HUES64 (cell line): ENCODE measurements around the gene TEX10. TPM values are rescaled to one million over a fixed set of nuclear protein-coding genes. Genes with fewer than 3 reads are reported as not detected.
A peak's percentile ranks its signal among the peaks of the same experiment; 100 is the strongest.
"Not testable (repeated sequence)": the region's sequence is repeated elsewhere in the genome, so short reads cannot be mapped to it uniquely, and the experiment has no call there.

Experiments
- H3K27ac ChIP-seq: 2 replicates; pipeline ENCODE4 v1.7.0; 2013; ENCODE audit warnings: low read depth, low read length, inconsistent platforms
- H3K27me3 ChIP-seq: 2 replicates; pipeline ENCODE4 v1.6.1; 2013; ENCODE audit warnings: mild to moderate bottlenecking, low read length; ENCODE audit not compliant: insufficient read depth
- H3K36me3 ChIP-seq: 2 replicates; pipeline ENCODE4 v1.6.1; 2013; ENCODE audit warnings: mild to moderate bottlenecking, low read length; ENCODE audit not compliant: insufficient read depth
- H3K4me1 ChIP-seq: 2 replicates; pipeline ENCODE4 v1.6.1; 2013; ENCODE audit warnings: mild to moderate bottlenecking, low read length, moderate library complexity; ENCODE audit not compliant: insufficient read depth
- H3K4me3 ChIP-seq: 2 replicates; pipeline ENCODE4 v1.5.1; 2013; ENCODE audit warnings: mild to moderate bottlenecking, low read length, moderate library complexity
- H3K9ac ChIP-seq: 2 replicates; pipeline ENCODE4 v1.6.1; 2013; ENCODE audit warnings: mild to moderate bottlenecking, low read depth, low read length
- H3K9me3 ChIP-seq: 2 replicates; pipeline ENCODE4 v1.6.1; 2013; ENCODE audit warnings: low read depth, low read length; ENCODE audit not compliant: insufficient read depth
- WGBS: fragments of 150-250, 120-280 bp; methylation state at CpG from one replicate; pipeline ENCODE4 v1.1.7; 2013; ENCODE audit warnings: missing lambda C conversion rate; 5-methylcytosine and 5-hydroxymethylcytosine counted together
- polyA plus RNA-seq, 2 experiments: library from polyadenylated mRNA; stranded (reverse); fragments of 50-300 nt; gene quantifications; one replicate each; pipeline ENCODE4 v1.2.3, GENCODE V29; 2013

The TEX10 gene
- polyA plus RNA-seq (2013, experiment 1 of 2) = 66.7 TPM
- polyA plus RNA-seq (2013, experiment 2 of 2) = 58.1 TPM

DNA sequence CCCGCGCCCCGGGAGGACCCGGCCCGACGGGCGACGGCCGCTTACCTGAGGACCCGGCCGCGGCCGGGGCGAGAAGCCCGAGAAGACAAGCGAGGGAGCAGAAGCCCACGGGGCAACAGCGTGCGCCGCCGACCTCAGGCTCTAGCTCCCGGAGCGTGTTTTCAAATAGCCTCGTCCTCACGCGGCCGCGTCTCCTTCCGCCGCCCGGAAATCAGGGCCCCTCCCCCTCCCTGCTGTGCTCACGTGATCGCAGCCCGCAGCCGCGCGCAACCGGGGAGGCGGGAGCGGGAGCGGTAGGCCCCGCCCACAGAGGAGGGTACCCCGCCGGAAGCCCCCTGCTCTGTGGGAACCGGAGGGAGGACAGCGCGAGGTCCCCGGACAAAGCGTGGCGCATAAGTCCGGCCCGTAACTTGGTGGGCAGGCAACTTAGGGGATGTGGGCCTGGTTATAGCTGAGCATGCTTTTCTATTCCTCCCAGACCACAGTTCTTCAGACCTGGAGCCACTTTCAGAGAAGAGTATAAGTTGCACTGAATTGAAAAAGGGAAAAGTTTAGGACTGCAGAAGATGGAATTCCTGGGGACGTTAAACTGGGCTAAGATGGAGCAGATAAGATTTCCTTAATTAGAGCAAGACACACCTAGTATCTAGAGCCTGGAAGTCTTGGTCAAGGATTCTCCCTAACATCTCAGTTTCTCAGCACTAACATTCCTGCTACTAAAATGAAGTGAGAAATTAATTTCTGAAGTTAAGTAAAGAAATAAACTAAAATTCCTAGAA, at the start of gene TEX10:
TSS of gene TEX10 (minus strand) at position 216 of the 779 bp plus-strand sequence. CDS start 3,579 bp downstream, outside the sequence.
- H3K27ac ChIP-seq = peak within 1 kb of the TSS; percentile 95
- WGBS = under 1% methylated on average over 53 of the region's 53 CpGs
- H3K9ac ChIP-seq = peak within 1 kb of the TSS; percentile 96
- no peaks in the 10 kb centered on the region; the same call in 1 of the 2 replicates for H3K9me3 ChIP-seq
- H3K4me3 ChIP-seq = peak within 1 kb of the TSS; percentile 95
- H3K36me3 ChIP-seq = peaks cover 17% of the 10 kb centered on the region
- H3K27me3 ChIP-seq = no peaks in the 10 kb centered on the region
- H3K4me1 ChIP-seq = peaks cover 22% of the 10 kb centered on the region

DNA sequence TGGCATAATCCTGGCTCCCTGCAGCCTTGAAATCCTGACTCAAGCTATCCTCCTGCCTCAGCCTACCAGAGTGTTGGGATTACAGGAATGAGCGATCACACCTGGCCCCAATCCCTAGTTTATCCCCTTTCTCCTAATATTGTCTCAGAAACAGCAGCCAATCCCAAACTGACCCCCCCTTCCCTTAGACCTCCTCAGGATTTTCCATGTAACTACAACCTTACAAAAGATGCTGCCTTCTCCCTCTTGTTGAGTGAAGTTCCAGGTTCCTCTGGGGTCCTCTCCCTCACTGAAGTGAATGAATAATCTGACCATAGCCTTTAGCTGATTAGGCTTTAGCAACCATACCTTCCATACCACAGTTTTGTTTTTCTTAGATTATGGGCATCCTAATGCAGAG, 48.3 kb upstream of the TEX10 start:
- Histone ChIP-seq H3K27ac (no peak overlapping the region), H3K9me3 (no peaks in the 10 kb centered on the region)
- 88% methylated on average over 1 of the region's 1 CpG for WGBS

DNA sequence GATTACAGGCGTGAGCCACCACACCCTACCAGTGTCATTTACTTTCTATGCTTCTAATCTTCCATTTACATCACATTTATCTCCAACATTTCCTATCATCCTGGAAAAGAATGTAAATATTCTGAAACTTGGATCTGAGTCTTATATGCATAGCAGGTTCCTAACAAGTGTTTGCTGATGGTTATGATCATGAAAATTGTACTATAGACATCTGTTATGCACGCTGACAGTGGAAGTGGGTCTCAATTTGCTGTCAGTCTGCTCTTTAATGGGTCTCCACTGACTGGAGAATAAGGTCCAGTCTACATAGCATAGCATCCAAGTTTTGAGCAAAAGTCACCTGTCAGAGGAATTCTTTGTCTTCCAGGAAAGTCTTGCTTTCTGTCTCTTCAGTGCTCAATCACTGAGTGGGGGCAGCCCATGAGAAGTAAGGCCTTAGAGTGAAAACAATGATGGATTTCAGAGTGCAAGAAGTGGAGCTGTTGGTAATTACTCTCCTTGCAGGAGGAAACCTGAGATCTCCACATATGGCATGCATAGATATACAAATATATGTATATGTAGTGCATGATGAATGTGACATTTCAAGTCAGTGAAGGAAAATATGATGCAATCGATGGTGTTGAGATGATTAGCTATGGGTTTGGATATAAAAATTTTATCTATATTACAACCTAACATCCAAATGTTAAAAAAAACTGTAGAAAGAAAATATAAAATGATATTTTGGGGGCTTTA, 45.0 kb upstream of the TEX10 start:
- H3K9ac ChIP-seq = no peak overlapping the region
- no peaks in the 10 kb centered on the region for H3K27me3 ChIP-seq
- 97% methylated on average over 2 of the region's 3 CpGs for WGBS
- H3K9me3 ChIP-seq = peaks cover 6% of the 10 kb centered on the region; the same call in 1 of the 2 replicates
- no peak overlapping the region for H3K27ac ChIP-seq
- no peaks in the 10 kb centered on the region for H3K4me1 ChIP-seq
- H3K36me3 ChIP-seq = peaks cover 5% of the 10 kb centered on the region; the same call in 1 of the 2 replicates
- H3K4me3 ChIP-seq = no peak overlapping the region

More for the DNA sequence above, 48.3 kb upstream of the TEX10 start:
- Histone ChIP-seq H3K9ac (no peak overlapping the region), H3K4me3 (no peak overlapping the region), H3K36me3 (no peaks in the 10 kb centered on the region), H3K4me1 (no peaks in the 10 kb centered on the region), H3K27me3 (no peaks in the 10 kb centered on the region)

DNA sequence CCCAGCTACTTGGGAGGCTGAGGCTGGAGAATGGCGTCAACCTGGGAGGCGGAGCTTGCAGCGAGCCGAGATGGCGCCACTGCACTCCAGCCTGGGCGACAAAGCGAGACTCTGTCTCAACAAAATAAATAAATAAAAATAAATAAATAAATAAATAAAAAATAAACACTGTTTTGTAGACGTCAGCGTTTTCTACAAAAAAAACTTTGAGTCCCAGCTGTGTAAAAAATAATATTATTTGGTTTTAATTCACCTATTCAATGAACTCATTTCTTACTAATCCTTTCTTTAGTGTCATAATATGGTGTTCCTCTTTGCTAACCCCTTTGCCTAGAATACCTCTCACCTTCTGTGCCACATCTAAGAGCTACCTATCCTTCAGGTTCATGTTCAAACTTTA, 44.0 kb upstream of the TEX10 start:
- Histone ChIP-seq H3K4me1 (no peaks in the 10 kb centered on the region), H3K9me3 (peaks cover 7% of the 10 kb centered on the region), H3K27ac (no peak overlapping the region), H3K9ac (no peak overlapping the region), H3K36me3 (peaks cover 6% of the 10 kb centered on the region; the same call in 1 of the 2 replicates), H3K27me3 (no peaks in the 10 kb centered on the region), H3K4me3 (no peak overlapping the region)
- 86% methylated on average over 5 of the region's 9 CpGs for WGBS

DNA sequence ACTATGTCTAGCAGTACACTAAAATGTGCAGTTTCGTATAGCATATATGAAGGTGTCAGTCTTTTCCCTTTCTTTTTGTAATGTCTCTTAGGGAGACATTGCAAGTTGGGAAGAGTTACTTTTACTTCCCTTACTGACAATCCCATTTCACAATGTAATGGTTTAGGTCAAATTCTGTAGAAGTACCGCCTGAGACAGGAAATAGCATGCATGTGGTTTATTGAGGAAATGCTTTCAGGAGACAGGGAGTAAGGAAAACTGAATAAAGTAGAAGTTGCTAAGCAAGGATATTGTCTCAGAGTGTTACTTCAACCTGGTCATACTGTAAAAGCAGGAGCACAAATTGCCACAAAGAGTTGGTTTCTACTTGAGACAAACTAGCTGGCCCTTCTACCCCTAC, 42.1 kb upstream of the TEX10 start:
- Histone ChIP-seq H3K27me3 (no peaks in the 10 kb centered on the region), H3K4me1 (no peaks in the 10 kb centered on the region), H3K9ac (no peak overlapping the region), H3K36me3 (peaks cover 16% of the 10 kb centered on the region), H3K9me3 (peaks cover 20% of the 10 kb centered on the region), H3K4me3 (no peak overlapping the region), H3K27ac (no peak overlapping the region)
- WGBS = 85% methylated on average over 2 of the region's 2 CpGs

DNA sequence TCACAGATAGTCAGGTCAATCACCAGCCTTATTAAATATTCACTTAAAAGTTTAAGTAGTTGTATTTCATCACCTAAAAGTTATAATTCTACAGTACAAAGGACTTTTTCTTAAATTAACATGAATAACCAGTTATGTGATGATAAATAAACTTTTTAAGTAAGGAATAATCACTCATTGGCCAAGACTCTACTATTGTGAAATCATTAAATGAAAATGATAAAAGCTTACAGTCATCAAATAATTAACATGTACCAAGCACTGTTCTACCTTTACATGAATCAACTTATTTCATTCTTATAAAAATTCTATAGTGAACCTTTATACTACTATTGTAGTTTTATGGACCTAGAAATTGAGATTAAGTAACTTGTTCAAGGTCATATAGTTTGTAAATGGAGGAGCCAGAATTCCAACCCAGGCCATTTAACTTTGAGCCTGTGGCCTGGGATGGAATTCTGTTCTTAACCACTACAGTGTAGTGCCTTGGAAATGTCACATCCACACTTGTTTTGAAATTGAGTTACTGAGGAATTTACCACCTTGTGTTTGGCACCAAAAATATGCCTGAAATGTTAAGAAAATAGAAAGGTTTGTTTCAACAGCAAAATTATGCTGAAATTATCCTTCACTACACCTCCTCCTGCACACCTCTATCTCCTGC, 41.4 kb upstream of the TEX10 start:
- Histone ChIP-seq H3K9me3 (peaks cover 20% of the 10 kb centered on the region), H3K27ac (no peak overlapping the region), H3K4me3 (no peak overlapping the region), H3K27me3 (no peaks in the 10 kb centered on the region), H3K36me3 (peaks cover 16% of the 10 kb centered on the region), H3K4me1 (peaks cover 2% of the 10 kb centered on the region; the same call in 1 of the 2 replicates), H3K9ac (no peak overlapping the region)

DNA sequence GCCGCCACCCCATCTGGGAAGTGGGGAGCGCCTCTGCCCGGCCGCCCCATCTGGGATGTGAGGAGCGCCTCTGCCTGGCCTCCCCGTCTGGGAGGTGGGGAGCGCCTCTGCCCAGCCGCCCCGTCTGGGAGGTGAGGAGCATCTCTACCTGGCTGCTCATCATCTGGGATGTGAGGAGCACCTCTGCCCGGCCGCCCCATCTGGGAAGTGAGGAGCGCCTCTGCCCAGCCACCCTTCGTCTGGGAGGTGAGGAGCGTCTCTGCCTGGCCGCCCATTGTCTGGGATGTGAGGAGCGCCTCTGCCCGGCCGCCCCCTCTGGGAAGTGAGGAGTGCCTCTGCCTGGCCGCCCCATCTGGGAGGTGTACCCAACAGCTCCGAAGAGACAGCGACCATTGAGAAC, 40.2 kb upstream of the TEX10 start:
- H3K4me3 ChIP-seq, H3K4me1 ChIP-seq, H3K27ac ChIP-seq, H3K27me3 ChIP-seq, H3K9ac ChIP-seq: not testable (repeated sequence)
- Histone ChIP-seq H3K9me3 (peaks cover 20% of the 10 kb centered on the region), H3K36me3 (peaks cover 16% of the 10 kb centered on the region)
- WGBS = 96% methylated on average over 21 of the region's 21 CpGs

DNA sequence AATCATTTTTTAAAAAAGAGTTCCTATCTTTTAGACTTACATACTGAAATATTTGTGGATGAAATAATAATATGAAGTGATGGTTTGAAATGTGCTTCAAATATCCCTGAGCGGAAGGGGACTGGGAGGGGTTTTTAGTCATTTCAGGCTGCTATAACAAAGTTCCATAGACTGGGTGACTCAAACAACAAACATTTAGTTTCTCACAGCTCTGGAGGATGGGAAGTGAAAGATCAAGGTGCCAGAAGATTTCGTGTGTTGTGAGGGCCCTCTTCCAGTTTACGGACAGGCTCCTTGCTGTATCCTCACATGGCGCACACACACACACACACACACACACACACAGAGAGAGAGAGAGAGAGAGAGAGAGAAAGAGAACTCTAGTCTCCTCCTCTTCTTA, 27.1 kb upstream of the TEX10 start:
- no peaks in the 10 kb centered on the region for H3K36me3 ChIP-seq
- no peak overlapping the region for H3K27ac ChIP-seq
- H3K4me3 ChIP-seq = no peak overlapping the region
- H3K9me3 ChIP-seq = peaks cover 7% of the 10 kb centered on the region
- no peaks in the 10 kb centered on the region for H3K27me3 ChIP-seq
- no peaks in the 10 kb centered on the region for H3K4me1 ChIP-seq
- WGBS = 100% methylated on average over 1 of the region's 4 CpGs
- no peak overlapping the region for H3K9ac ChIP-seq

DNA sequence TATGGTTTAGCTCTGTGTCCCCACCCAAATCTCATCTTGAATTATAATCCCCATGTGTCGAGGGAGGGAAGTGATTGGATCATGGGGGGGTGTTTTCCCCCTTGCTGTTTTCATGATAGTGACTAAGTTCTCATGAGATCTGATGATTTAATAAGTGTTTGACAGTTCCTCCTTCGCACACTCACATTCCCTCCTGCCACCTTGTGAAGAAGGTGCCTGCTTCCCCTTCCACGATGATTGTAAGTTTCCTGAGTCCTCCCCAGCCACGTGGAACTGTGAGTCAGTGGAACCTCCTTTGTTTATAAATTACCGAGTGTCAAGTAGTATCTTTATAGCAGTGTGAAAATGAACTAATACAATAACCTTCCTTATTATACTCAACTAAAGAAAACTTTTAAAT, 24.3 kb upstream of the TEX10 start:
- Histone ChIP-seq H3K4me1 (no peaks in the 10 kb centered on the region), H3K27ac (no peak overlapping the region), H3K36me3 (no peaks in the 10 kb centered on the region), H3K4me3 (no peak overlapping the region), H3K9me3 (peaks cover 7% of the 10 kb centered on the region), H3K9ac (no peak overlapping the region), H3K27me3 (no peaks in the 10 kb centered on the region)
- 89% methylated on average over 4 of the region's 5 CpGs for WGBS

DNA sequence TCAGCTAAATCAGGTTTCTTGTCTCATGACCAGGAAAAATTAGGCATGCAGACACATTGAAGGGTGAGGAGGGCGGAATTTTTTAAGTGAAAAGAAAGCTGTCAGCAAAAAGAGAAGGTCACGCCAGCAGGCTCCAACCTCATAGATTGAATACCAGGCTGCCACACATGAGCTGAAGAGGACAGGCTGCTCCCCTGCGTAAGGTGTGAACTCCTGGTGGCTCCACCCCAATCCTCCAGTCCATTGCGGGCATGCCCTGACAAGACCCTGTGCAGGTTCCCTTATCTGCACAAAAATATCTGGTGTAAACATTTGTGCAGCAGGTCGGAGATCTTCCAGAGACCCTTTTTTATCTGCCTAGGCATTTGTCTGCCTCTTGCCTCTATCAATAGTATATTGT, 22.9 kb upstream of the TEX10 start:
- Histone ChIP-seq H3K9me3 (peaks cover 7% of the 10 kb centered on the region), H3K27me3 (no peaks in the 10 kb centered on the region), H3K4me1 (no peaks in the 10 kb centered on the region), H3K9ac (no peak overlapping the region), H3K4me3 (no peak overlapping the region), H3K36me3 (no peaks in the 10 kb centered on the region), H3K27ac (no peak overlapping the region)
- 93% methylated on average over 5 of the region's 5 CpGs for WGBS

DNA sequence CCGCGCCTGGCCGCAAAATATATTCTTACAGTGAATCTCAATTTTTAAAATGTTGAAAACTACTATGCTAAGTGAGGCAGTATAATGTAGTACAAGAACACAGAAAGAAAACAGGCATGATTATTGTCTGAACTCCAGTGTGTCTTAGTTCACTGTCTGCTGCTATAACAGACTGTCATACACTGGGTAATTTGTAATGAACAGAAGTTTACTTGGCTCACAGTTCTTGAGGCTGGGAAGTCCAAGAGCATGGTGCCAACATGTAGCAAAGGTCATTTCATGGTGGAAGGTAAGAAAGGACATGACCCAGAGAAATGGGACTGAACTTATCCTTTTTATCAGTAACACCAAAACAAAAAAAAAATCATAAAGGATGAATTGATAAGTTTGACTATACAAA, 19.9 kb upstream of the TEX10 start:
- Histone ChIP-seq H3K9ac (no peak overlapping the region), H3K27ac (no peak overlapping the region), H3K9me3 (peaks cover 23% of the 10 kb centered on the region), H3K36me3 (peaks cover 7% of the 10 kb centered on the region; the same call in 1 of the 2 replicates), H3K4me3 (no peak overlapping the region), H3K4me1 (no peaks in the 10 kb centered on the region), H3K27me3 (no peaks in the 10 kb centered on the region)
- whole genome bisulfite sequencing = 90% methylated on average over 3 of the region's 3 CpGs
